CMK (cell line): Measurements from ENCODE around the gene DAAM2.

ENCODE experiments used
- DNase-seq: peaks from one replicate; pipeline ENCODE4 v3.0.0-alpha.2; 2010; ENCODE audit warnings: low read depth

Gene DAAM2

GRCh38 chr6:39887692-39888450, 95.7 kb downstream of the DAAM2 start:
- no peak for DNase-seq

DNA sequence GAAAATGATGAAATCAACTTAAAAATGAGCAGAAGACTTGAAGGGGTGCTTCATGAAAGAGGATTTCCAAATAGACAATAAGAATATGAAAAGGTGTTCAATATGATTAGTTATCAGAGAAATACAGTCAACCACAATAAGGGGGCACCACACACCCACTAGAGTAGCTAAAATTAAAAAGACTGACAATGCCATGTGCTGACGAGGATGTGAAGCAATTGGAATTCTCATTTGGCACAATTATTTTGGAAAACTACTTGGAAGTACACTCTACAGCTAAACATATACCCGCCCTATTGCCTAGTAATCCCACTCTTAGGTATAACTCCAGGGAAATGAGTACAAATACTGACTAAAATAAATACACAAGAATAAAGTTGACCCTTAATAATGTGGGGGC, 97.1 kb downstream of the DAAM2 start:
- no peak for DNase-seq

DNA sequence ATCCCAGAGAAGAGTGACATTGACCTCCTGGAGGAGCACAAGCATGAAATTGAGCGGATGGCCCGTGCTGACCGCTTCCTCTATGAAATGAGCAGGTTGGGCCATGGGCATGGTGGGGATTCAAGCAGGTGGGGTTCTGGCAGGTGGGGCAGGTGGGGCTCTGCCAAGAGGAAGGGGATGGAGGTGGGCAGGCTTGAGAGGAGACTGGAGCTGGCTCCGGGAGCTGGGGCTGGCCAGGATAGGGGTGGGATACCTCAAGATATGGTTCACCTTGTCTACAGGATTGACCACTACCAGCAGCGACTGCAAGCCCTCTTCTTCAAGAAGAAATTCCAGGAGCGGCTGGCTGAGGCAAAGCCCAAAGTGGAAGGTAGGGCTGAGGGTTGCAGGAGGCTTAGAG, 99.2 kb downstream of the DAAM2 start:
- no peak for DNase-seq

DNA sequence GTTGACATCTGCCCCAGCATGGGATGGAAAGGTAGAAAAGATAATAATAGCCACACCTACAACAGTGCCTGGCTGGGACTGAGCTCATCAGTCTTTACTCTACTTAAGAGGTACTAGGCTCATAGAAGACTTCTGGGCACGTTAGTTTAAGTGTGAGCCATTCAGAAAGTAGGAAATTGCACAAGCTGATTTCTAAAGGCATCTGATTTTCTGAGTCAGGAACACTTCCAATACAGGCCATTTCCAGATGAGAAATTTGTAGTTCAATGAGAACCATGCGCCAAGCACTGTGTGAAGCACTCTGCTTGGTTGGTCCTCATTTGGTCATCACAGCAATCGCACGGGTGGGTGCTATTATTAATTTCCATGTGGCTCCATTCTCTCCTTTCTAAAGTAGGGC, 99.8 kb downstream of the DAAM2 start:
- DNase-seq: no peak

DNA sequence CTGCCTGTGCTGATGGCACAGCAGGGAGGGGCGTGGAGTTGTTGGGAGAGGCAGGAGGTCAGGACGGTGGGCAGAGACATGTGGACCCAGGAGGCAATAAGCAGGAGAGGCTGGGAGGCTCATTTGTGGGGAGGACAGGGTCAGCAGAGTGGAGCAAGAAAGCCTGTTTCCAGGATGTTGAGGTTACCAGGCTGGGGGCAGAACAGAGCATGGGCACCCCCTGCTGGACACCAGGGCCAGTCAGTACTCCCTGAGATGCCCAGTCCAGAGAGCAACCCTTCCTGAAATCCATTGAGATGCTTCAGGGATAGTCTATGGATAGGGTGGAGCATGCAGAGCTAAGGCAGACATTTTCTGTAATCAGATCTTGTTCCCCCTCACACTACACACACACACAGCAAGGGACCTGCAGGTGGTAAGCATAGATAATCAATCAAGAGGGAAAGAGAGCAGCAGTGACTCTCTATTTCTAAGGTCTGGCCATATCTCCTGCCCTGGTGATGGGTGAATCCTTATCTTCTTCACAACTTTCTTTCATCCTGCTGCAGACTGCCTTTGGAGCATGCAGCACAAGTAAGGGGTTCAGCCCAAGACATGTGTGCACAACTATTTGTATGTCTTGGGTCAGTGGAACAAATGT, 100.4 kb downstream of the DAAM2 start:
- DNase-seq: no peak

DNA sequence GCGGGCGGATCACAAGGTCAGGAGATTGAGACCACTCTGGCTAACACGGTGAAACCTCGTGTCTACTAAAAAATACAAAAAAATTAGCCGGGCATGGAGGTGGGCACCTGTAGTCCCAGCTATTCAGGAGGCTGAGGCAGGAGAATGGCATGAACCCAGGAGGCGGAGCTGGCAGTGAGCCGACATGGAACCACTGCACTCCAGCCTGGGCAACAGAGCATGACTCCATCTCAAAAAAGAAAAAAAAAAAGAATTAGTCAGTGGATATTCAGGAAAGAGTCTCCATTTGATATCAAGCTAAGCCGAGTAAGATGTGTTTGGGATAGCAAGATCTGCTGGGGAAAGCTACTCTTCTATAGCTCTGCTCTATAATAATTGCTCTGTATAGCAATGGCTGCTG, 101.1 kb downstream of the DAAM2 start:
- DNase-seq: no peak

GRCh38 chr6:39896701-39897100, 104.5 kb downstream of the DAAM2 start:
- no peak for DNase-seq

- DNase-seq: no peak
These were observed 105.5 kb downstream of the DAAM2 start for GRCh38 chr6:39897698-39898097.

DNA sequence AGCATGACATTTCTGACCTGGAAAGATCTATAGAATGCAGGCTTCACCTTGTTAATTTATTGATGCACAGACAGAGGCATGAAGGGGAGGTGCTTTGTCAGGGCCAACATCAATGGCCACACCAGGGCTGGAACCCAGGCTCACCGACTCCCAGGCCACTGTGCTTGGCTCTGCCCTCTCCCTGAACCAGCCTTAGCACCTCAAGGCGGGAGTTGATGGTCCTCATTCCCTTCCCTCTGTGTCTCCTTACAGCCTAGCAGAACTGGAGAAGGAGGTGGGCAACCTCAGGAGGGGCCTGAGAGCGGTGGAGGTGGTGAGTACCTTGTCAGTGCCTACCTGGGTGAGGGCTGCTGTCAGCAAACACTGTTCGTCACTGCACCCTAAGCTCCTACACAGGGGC, 106.4 kb downstream of the DAAM2 start:
- DNase-seq: no peak

- DNase-seq: no peak
These were observed 107.5 kb downstream of the DAAM2 start for GRCh38 chr6:39899554-39900295.

GRCh38 chr6:39901116-39901655, 109.0 kb downstream of the DAAM2 start:
- no peak for DNase-seq

DNA sequence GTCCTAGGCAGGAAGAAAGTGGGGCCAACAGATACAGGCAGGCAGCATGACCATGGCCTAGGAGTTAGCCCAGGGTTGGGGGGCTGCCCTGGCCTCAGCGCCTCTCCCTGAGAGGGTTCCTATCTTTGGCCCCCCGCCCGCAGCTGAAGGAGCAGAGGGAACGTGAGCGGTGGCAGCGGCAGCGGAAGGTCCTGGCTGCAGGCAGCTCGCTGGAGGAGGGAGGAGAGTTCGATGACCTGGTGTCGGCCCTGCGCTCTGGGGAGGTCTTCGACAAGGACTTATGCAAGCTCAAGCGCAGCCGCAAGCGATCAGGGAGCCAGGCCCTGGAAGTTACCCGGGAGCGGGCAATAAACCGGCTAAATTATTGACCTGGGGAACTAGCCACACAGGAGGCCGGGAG, 109.5 kb downstream of the DAAM2 start:
- no peak for DNase-seq

GRCh38 chr6:39902136-39902535, 110.0 kb downstream of the DAAM2 start:
- DNase-seq: no peak

DNA sequence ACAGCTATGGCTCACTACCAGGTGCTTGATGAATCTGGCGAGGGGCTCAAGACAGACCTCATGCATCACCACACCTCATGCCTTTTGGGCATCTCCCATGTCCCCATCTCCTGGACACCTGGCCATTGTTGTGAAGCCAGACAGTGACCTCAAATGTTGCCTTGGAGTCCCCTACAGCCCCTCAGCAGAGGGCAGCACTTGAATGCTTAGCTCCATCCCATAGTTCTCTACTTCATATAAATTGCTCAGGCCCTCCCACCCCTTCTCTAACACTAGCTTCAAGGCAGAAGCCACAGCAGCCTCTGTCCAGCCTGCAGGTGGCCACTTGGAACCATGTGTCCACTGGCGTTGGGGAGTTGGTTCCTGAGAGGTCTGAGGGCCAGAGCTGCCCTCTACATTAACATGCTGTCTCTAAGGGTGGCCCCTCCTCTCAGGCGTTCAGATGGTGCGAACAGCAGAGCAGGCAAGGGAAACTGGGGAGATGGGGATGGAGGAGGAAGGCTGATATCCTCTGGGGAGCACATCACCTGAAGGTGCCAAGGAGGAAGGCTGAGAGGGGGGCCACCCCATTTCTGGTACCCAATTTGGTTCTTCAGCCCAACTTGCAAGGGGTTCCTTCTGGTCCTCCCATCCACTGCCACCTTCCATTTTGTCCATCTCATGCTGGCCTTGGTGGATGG, 110.8 kb downstream of the DAAM2 start:
- DNase-seq: no peak

GRCh38 chr6:39903656-39904055, 111.5 kb downstream of the DAAM2 start:
- no peak for DNase-seq

DNA sequence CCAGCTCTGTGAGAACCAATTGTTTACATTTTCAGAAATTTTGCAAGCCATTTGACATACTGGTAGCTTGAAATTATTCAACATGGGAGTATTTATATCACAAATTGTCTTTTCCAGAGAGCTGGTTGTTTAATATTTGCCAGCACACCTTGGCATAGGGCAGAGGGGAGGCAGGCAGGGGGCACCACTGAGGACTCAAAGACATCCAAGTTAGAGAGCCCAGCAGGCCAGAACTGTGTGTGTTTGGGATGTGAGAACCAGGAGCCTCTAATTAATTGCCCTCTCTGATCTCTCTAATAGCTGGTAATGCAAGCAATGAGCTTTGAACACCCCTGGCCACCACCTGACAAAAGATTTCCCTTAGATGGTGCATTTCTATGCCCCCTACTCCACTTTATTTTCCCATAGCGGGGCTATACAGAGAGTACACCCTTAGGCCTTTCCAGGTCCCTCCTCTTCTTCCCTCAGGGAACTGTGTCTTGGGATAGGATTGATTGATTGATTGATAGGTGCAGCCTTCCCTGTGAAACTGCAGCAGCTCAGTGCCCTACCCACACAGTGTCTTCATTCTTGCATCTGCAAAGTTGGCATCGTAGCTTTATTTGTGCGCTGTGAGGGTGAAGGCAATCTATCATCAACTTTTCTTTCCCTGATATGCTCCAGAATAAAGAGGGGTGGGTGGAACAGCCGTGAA, 112.9 kb downstream of the DAAM2 start:
- DNase-seq: no peak

- no peak for DNase-seq
These were observed 113.4 kb downstream of the DAAM2 start for GRCh38 chr6:39905640-39905975.

DNA sequence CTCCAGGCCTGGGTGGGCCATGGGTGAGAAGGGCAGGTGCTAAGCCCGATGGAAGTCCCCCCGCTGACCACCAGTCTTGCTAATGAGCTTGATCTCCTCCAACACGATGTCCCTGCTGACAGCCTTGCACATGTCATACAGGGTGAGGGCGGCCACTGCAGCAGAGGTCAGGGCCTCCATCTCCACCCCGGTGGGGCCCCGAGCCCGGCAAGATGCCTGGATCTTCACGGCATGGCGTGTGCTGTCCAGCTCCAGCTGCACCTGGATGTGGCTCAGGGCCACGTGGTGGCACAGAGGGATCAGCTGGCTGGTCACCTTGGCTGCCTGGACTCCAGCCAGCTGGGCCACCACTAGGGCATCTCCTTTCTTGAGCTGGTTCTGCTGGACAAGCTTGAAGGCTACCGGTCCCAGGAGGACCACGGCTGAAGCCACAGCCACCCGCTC, 114.2 kb downstream of the DAAM2 start:
- DNase-seq: no peak

DNA sequence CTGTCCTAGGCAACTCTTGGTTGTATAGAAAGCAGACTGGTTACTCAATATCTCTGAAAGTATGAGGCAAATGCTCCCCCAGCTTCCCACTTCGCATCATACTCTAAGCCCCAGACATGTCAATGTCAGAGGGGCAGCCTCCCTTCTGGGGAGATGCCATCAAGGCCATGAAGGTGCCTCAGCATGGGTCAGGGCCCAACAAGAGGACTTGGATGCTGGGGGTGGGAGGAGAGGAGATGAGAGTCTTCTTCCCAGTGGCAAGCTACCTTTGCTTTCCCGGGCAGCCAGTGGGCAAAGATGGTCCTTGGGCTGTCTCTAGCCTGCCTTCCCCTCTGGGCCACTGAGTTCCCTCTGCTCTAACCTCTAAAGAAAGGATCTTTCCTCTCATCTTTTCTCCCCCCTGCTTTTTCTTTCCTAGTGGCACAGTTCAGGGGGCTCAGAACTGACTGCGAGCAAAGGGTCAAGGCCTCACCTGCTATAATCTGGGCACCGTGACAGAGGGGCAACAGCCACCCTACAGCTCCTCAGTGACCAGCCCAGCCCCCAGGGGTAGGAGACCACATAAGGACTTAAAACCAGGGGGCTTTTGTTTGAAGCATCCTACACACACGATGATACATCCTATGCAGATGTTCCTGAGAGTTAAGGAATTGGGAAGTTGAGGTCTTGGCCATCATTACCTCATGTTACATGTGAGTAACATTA, 115.8 kb downstream of the DAAM2 start:
- DNase-seq: no peak

DNA sequence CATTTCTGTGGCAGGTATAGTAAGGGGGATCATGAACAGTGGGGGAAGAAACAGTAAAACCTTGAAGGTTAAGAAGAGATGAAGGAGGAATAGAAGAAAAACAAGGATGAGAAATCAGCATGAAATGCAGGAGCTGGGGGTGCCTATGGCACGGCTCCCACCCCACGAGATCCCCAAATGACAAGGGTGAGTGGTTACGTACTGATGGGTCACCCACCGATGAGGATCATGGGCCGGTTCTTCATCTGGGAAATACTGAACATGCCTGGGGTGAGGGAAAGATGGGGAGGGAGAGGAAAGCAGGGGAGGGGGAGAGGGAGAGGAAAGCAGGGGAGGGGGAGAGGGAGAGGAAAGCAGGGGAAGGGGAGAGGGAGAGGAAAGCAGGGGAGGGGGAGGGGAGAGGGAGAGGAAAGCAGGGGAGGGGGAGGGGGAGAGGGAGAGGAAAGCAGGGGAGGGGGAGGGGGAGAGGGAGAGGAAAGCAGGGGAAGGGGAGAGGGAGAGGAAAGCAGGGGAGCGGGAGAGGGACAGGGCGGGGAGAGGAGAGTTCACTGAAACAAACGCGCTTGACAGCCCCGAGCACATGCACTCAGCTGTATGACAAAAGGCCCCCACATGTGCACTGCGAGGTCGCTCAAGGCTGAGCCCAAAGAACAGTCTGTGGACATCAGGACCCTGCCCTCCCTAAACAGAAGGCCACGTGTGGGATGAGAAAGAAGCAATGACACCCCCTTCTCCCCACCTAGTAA, 116.8 kb downstream of the DAAM2 start:
- no peak for DNase-seq
